Measurements from ENCODE around the gene ARHGAP26. TPM values are rescaled to one million over a fixed set of nuclear protein-coding genes. Genes with fewer than 3 reads are reported as not detected.
A peak's percentile ranks its signal among the peaks of the same experiment; 100 is the strongest.
"Not testable (repeated sequence)": the region's sequence is repeated elsewhere in the genome, so short reads cannot be mapped to it uniquely, and the experiment has no call there.

Gene ARHGAP26
- total RNA-seq, 1 donor from 2014 or later, result 20.0 TPM

- no peak overlapping the region for H3K4me3 Mint-ChIP-seq
- H3K4me1 Mint-ChIP-seq (ENCODE audit: low read depth), result peaks cover 30% of the 10 kb centered on the region
- H3K27me3 Mint-ChIP-seq (ENCODE audit: insufficient read depth), result peaks cover 1% of the 10 kb centered on the region
- DNase-seq (ENCODE audit: low spot score), result no peak
- H3K27ac Mint-ChIP-seq, result no peak overlapping the region
- H3K9me3 Mint-ChIP-seq, result peaks cover 28% of the 10 kb centered on the region
- peaks cover 21% of the 10 kb centered on the region for H3K36me3 Mint-ChIP-seq (ENCODE audit: low read depth)
- intact Hi-C loops (cut with micrococcal nuclease), result no loop called here
Observed at GRCh38 chr5:143198332-143198731, 428.2 kb downstream of the ARHGAP26 start.

GRCh38 chr5:143199161-143199560 is 429.0 kb downstream of the ARHGAP26 start:
- H3K27ac Mint-ChIP-seq, result no peak overlapping the region
- DNase-seq (ENCODE audit: low spot score), result no peak
- no peak overlapping the region for H3K4me3 Mint-ChIP-seq
- intact Hi-C loops (cut with micrococcal nuclease), result no loop called here
- H3K4me1 Mint-ChIP-seq (ENCODE audit: low read depth), result peaks cover 30% of the 10 kb centered on the region
- H3K27me3 Mint-ChIP-seq (ENCODE audit: insufficient read depth), result peaks cover 1% of the 10 kb centered on the region
- H3K36me3 Mint-ChIP-seq (ENCODE audit: low read depth), result peaks cover 17% of the 10 kb centered on the region
- H3K9me3 Mint-ChIP-seq, result peaks cover 28% of the 10 kb centered on the region

- Mint-ChIP-seq H3K36me3 (ENCODE audit: low read depth) (peaks cover 14% of the 10 kb centered on the region), H3K27ac (no peak overlapping the region)
- intact Hi-C loops (cut with micrococcal nuclease), result no loop called here
Observed at GRCh38 chr5:143199843-143200242, 429.7 kb downstream of the ARHGAP26 start.

DNA sequence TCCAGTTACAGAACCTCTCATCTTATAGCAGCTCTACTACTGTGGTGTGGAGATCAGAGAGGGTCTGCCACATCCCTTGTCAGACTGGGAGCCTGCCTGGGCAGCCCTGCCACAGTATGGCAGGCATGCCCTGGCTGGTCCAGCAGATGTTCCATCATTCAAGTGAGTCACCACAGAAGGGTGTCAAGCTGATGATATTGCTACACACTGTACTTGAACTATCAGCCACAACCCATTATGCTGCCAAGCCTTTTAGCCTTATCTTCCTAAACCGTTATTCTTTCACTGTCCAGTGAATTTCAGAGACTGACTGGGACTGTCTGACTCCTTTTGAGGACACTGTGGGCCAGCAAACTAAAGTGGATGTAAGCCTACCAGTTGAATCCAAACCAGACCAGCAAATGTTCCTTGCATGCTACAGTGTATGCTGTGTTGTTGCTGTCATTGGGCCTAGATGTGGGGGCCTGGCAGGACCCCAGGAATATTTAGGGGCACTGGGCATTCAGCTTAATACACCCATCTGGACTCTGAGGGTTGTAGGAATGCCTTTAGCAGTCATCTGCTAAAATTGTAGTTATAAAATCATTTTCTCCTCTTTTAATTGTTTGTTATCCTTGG is 430.7 kb downstream of the ARHGAP26 start:
- Mint-ChIP-seq H3K36me3 (ENCODE audit: low read depth) (peaks cover 14% of the 10 kb centered on the region), H3K27ac (no peak overlapping the region), H3K27me3 (ENCODE audit: insufficient read depth) (peaks cover 1% of the 10 kb centered on the region), H3K4me3 (no peak overlapping the region), H3K9me3 (peaks cover 24% of the 10 kb centered on the region), H3K4me1 (ENCODE audit: low read depth) (peaks cover 33% of the 10 kb centered on the region)
- DNase-seq (ENCODE audit: low spot score), result no peak
- intact Hi-C loops (cut with micrococcal nuclease), result no loop called here

More at GRCh38 chr5:143199843-143200242, 429.7 kb downstream of the ARHGAP26 start:
- DNase-seq (ENCODE audit: low spot score), result no peak
- peaks cover 1% of the 10 kb centered on the region for H3K27me3 Mint-ChIP-seq (ENCODE audit: insufficient read depth)
- H3K9me3 Mint-ChIP-seq, result peaks cover 28% of the 10 kb centered on the region
- peaks cover 27% of the 10 kb centered on the region for H3K4me1 Mint-ChIP-seq (ENCODE audit: low read depth)
- no peak overlapping the region for H3K4me3 Mint-ChIP-seq

DNA sequence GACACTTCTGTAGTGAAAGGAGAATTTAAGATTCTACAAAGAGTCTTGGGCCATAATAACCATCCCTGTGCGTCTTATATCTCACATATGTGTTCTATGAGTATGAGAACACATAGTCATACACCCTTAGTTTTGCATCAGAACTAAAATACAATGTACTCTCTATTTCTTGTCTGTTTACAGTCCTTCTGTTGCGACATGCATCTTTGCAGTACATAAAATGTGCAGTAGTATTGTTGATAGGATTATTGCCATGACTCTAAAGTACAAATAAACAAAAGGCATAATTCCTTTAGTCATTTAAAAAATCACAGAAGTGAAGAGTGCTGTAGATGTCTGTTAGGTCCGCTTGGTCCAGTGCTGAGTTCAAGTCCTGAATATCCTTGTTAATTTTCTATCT is 431.4 kb downstream of the ARHGAP26 start:
- no peak for DNase-seq (ENCODE audit: low spot score)
- H3K4me3 Mint-ChIP-seq, result no peak overlapping the region
- H3K27ac Mint-ChIP-seq, result no peak overlapping the region
- intact Hi-C loops (cut with micrococcal nuclease), result no loop called here
- H3K27me3 Mint-ChIP-seq (ENCODE audit: insufficient read depth), result peaks cover 1% of the 10 kb centered on the region
- peaks cover 34% of the 10 kb centered on the region for H3K4me1 Mint-ChIP-seq (ENCODE audit: low read depth)
- peaks cover 16% of the 10 kb centered on the region for H3K36me3 Mint-ChIP-seq (ENCODE audit: low read depth)
- peaks cover 24% of the 10 kb centered on the region for H3K9me3 Mint-ChIP-seq

DNA sequence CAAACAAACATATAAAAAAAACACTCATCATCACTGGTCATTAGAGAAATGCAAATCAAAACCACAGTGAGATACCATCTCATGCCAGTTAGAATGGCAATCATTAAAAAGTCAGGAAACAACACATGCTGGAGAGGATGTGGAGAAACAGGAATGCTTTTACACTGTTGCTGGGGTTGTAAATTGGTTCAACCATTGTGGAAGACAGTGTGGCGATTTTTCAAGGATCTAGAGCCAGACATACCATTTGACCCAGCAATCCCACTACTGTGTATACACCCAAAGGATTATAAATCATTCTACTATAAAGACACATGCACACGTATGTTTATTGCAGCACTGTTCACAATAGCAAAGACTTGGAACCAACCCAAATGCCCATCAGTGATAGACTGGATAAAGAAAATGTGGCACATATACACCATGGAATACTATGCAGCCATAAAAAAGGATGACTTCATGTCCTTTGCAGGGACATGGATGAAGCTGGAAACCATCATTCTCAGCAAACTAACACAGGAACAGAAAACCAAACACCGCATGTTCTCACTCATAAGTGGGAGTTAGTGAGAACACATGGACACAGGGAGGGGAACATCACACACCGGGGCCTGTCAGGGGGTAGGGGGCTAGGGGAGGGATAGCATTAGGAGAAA is 433.3 kb downstream of the ARHGAP26 start:
- intact Hi-C loops (cut with micrococcal nuclease); H3K27me3 Mint-ChIP-seq (ENCODE audit: insufficient read depth); H3K4me3 Mint-ChIP-seq; H3K9me3 Mint-ChIP-seq; H3K36me3 Mint-ChIP-seq (ENCODE audit: low read depth); DNase-seq (ENCODE audit: low spot score); H3K27ac Mint-ChIP-seq: not testable (repeated sequence)
- H3K4me1 Mint-ChIP-seq (ENCODE audit: low read depth), result peaks cover 37% of the 10 kb centered on the region

DNA sequence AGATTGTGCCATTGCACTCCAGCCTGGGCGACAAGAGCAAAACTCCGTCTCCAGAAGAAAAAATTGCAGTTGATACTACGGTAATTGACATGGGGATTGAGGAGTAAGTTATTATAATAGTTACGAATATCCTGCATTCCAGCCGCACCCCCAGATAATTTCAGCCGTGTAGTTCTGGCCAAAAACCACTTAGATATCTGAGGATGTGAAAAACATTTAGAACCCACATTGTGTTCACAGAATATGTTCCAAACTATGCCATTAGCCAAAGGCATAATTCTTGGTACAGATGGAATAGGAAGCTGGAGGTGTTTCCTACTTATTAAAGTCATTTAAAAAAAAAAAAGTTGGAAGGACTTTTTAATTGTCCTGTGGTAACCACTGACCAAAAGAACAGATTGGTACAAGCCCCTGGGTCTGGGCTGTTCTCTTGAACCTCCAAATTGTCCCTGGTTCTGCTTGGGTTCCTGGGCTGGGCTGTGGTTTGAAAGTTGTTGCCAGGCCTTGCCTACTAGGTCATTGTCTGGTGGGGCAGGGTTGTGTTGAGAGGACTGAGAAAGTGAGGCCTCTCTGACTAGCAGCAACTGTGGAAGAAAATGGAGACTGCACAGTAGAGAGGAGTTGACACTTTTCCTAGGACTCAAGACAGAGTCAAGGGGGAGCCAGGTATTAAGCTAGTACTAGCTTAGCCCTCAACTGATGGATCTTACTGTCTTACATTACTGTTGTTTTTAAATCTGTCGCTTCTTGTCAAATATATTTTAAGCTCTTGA is 434.5 kb downstream of the ARHGAP26 start:
- Mint-ChIP-seq H3K27me3 (ENCODE audit: insufficient read depth) (peaks cover 1% of the 10 kb centered on the region), H3K9me3 (peaks cover 9% of the 10 kb centered on the region), H3K4me1 (ENCODE audit: low read depth) (peaks cover 40% of the 10 kb centered on the region), H3K4me3 (no peak overlapping the region), H3K36me3 (ENCODE audit: low read depth) (peaks cover 13% of the 10 kb centered on the region), H3K27ac (no peak overlapping the region)
- intact Hi-C loops (cut with micrococcal nuclease), result no loop called here
- DNase-seq (ENCODE audit: low spot score), result no peak

DNA sequence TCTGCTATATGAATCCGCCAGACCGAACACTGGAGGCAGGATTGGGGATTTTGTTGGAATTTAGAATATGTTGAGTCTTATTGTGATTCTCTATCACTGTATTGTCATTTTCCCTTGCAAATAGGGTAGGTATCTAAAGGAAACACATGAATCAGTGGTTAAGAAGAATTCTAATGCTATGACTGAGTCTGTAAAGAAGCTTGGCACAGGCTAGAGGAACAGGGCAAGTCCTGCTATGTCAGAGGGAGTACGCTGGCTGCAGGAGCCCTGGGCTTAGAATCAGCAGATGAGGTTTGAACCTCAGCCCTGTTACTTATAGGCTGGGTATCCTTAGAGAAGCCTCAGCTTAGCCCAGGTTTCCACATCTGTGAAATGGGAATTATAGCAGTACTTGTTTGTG is 435.2 kb downstream of the ARHGAP26 start:
- Mint-ChIP-seq H3K9me3 (peaks cover 9% of the 10 kb centered on the region), H3K4me3 (no peak overlapping the region), H3K36me3 (ENCODE audit: low read depth) (peaks cover 16% of the 10 kb centered on the region), H3K4me1 (ENCODE audit: low read depth) (peaks cover 40% of the 10 kb centered on the region), H3K27ac (no peak overlapping the region), H3K27me3 (ENCODE audit: insufficient read depth) (peaks cover 1% of the 10 kb centered on the region)
- intact Hi-C loops (cut with micrococcal nuclease), result no loop called here
- DNase-seq (ENCODE audit: low spot score), result no peak

DNA sequence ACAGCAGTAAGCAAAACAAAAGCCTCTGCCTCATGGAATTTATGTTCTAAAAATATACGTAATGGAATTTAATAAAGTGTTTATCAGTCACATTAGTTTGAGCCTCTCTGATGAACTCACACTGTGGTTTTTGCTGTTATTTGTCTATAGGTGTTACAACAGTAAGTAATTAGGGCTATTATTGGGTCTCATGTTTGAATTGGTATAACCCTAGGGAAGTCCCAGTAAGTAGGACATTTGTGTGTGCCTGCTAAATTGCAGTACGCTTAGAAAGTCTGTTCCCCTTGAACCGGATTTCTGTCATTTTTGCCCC is 435.7 kb downstream of the ARHGAP26 start:
- intact Hi-C loops (cut with micrococcal nuclease), result no loop called here
- H3K9me3 Mint-ChIP-seq, result peaks cover 9% of the 10 kb centered on the region
- H3K4me3 Mint-ChIP-seq, result no peak overlapping the region
- peaks cover 1% of the 10 kb centered on the region for H3K27me3 Mint-ChIP-seq (ENCODE audit: insufficient read depth)
- no peak for DNase-seq (ENCODE audit: low spot score)
- peak overlapping the region; percentile 57 for H3K27ac Mint-ChIP-seq
- H3K36me3 Mint-ChIP-seq (ENCODE audit: low read depth), result peaks cover 15% of the 10 kb centered on the region
- peaks cover 40% of the 10 kb centered on the region for H3K4me1 Mint-ChIP-seq (ENCODE audit: low read depth)

DNA sequence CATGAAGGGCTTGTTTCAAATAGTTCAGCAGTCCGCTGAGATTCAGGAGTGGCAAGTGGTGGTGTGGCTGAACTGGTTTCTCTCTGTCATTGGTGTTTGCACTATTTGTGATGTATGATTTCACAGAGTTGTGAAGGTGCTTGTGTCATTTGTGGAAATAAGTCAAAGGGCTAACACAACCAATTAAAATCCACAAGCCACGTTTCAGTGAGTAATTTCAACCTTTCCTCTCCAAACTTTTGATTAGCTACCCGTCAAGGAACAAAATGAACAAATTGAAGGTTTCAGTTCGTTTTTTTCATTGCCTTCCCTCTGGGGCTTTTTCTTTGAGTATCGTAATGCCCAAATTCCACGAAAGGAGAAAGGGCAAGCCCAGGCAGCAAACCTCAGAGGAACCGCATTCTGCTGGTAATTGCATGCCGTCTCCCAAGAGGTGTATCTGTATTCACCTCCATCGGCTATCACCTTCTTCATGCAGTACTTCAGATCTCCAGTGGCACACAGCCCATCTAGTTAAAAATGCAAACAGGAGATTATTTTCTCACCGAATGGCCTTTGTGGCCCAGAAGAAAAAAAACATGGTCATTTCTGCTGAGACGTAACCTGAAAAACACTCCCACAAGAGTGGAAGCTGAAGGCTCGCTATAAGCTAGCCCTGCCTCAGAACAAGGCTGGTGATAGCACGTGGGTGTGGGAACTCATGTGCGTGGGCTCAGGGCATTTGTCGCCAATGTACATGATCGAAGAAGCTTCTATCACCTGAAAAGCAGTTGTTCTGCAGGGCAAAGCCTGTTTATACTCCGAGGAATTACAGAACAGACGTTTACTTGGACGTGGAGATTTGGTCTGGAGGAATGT is 436.2 kb downstream of the ARHGAP26 start:
- Mint-ChIP-seq H3K4me3 (no peak overlapping the region), H3K9me3 (peaks cover 9% of the 10 kb centered on the region), H3K27ac (peak overlapping the region; percentile 57), H3K4me1 (ENCODE audit: low read depth) (peaks cover 40% of the 10 kb centered on the region), H3K27me3 (ENCODE audit: insufficient read depth) (peaks cover 1% of the 10 kb centered on the region), H3K36me3 (ENCODE audit: low read depth) (peaks cover 15% of the 10 kb centered on the region)
- intact Hi-C loops (cut with micrococcal nuclease), result no loop called here
- no peak for DNase-seq (ENCODE audit: low spot score)

GRCh38 chr5:143207058-143207457 is 436.9 kb downstream of the ARHGAP26 start:
- Mint-ChIP-seq H3K27ac (no peak overlapping the region), H3K4me1 (ENCODE audit: low read depth) (peaks cover 43% of the 10 kb centered on the region), H3K27me3 (ENCODE audit: insufficient read depth) (peaks cover under 1% of the 10 kb centered on the region), H3K36me3 (ENCODE audit: low read depth) (peaks cover 17% of the 10 kb centered on the region), H3K9me3 (peaks cover 5% of the 10 kb centered on the region), H3K4me3 (no peak overlapping the region)
- DNase-seq (ENCODE audit: low spot score), result no peak
- intact Hi-C loops (cut with micrococcal nuclease), result no loop called here

- intact Hi-C loops (cut with micrococcal nuclease), result no loop called here
- no peak overlapping the region for H3K27ac Mint-ChIP-seq
Observed at GRCh38 chr5:143207563-143208364, 437.6 kb downstream of the ARHGAP26 start.

More at GRCh38 chr5:143207563-143208364, 437.6 kb downstream of the ARHGAP26 start:
- H3K27me3 Mint-ChIP-seq (ENCODE audit: insufficient read depth), result no peaks in the 10 kb centered on the region
- no peak overlapping the region for H3K4me3 Mint-ChIP-seq
- H3K4me1 Mint-ChIP-seq (ENCODE audit: low read depth), result peaks cover 47% of the 10 kb centered on the region
- H3K9me3 Mint-ChIP-seq, result peaks cover 5% of the 10 kb centered on the region
- DNase-seq (ENCODE audit: low spot score), result no peak
- peaks cover 16% of the 10 kb centered on the region for H3K36me3 Mint-ChIP-seq (ENCODE audit: low read depth)

All from activated T-helper 1 cell treated with anti-CD3 and anti-CD28 coated beads, Interleukin-12 subunit alpha, Interleukin-12 subunit beta, Interleukin-2, Interleukin-4 antibody, amounts not matched to agents 30 ng/mL and 10 ng/mL and 1 ng/mL, durations not matched to agents 14 hours and 24 hours and 36 hours (primary cell).